ENCODE results near the gene PALD1. TPM values are rescaled to one million over a fixed set of nuclear protein-coding genes. Genes with fewer than 3 reads are reported as not detected.

Gene PALD1
- total RNA-seq, 4 donors from 2014 or later, result 1.4 to 5.2 (median 4.0) TPM

GRCh38 chr10:70544431-70545340 is 66.1 kb downstream of the PALD1 start:
- H3K4me3 ChIP-seq, result no peak overlapping the region
- WGBS, 2 donors (ENCODE audit: low coverage in 1 of 2), result 76% methylated on average over 12 of the region's 12 CpGs; no CpG with 5 or more reads in 1 of the 2 donors
- H3K27ac ChIP-seq, result no peak overlapping the region
- in situ Hi-C loops (cut with MboI; ENCODE audit: low pct_ligation_motif_present in 1 of 4, low pct_unique_long_range_greater_than_20kb in 1 of 4, low sequenced_read_pairs in 3 of 4) (loop anchor here (5.0 to 25.0 kb wide), 4 partner anchors 80 to 343 kb away; partner anchors contain the start of gene PCBD1 (in 1 of the 4)), intact Hi-C loops (cut with DNase I; ENCODE audit: low total_unique reads) (loop anchor here (5.0 kb wide), 2 partner anchors 82 to 213 kb away; no protein-coding TSS in a partner anchor)
- H3K36me3 ChIP-seq, result no peaks in the 10 kb centered on the region
- H3K4me1 ChIP-seq, result no peaks in the 10 kb centered on the region
- no peaks in the 10 kb centered on the region for H3K27me3 ChIP-seq
- no peak for DNase-seq
- no peaks in the 10 kb centered on the region for H3K9me3 ChIP-seq
- TF ChIP-seq EP300 (IDR thresholded peaks at IDR 0.05; ENCODE audit: low read depth), result no peak
- TF ChIP-seq POLR2AphosphoS5 (IDR thresholded peaks at IDR 0.05), result no peak
- TF ChIP-seq POLR2A (IDR thresholded peaks at IDR 0.05), result no peak
- TF ChIP-seq CTCF (IDR thresholded peaks at IDR 0.05), result no peak

- no peak overlapping the region for H3K27ac ChIP-seq
- no peaks in the 10 kb centered on the region for H3K4me1 ChIP-seq
- intact Hi-C loops (cut with DNase I; ENCODE audit: low total_unique reads), result loop anchor here (5.0 kb wide), 1 partner anchor 211 kb away; no protein-coding TSS in a partner anchor
- in situ Hi-C loops (cut with MboI; ENCODE audit: low pct_ligation_motif_present in 1 of 4, low pct_unique_long_range_greater_than_20kb in 1 of 4, low sequenced_read_pairs in 3 of 4), result loop anchor here in 3 of 4 donors (10.0 to 25.0 kb wide), 3 partner anchors 82 to 341 kb away; partner anchors contain the start of gene PCBD1 (in 1 of the 3)
- no peaks in the 10 kb centered on the region for H3K27me3 ChIP-seq
- H3K4me3 ChIP-seq, result no peak overlapping the region
- 33 to 34% methylated on average over 3 of the region's 3 CpGs for WGBS, 2 donors (ENCODE audit: low coverage in 1 of 2)
- no peaks in the 10 kb centered on the region for H3K36me3 ChIP-seq
- TF ChIP-seq POLR2AphosphoS5 (IDR thresholded peaks at IDR 0.05) (no peak), CTCF (IDR thresholded peaks at IDR 0.05) (no peak), POLR2A (IDR thresholded peaks at IDR 0.05) (no peak), EP300 (IDR thresholded peaks at IDR 0.05; ENCODE audit: low read depth) (no peak)
- no peak for DNase-seq
- no peaks in the 10 kb centered on the region for H3K9me3 ChIP-seq
These were observed 68.0 kb downstream of the PALD1 start for GRCh38 chr10:70546584-70546983.

DNA sequence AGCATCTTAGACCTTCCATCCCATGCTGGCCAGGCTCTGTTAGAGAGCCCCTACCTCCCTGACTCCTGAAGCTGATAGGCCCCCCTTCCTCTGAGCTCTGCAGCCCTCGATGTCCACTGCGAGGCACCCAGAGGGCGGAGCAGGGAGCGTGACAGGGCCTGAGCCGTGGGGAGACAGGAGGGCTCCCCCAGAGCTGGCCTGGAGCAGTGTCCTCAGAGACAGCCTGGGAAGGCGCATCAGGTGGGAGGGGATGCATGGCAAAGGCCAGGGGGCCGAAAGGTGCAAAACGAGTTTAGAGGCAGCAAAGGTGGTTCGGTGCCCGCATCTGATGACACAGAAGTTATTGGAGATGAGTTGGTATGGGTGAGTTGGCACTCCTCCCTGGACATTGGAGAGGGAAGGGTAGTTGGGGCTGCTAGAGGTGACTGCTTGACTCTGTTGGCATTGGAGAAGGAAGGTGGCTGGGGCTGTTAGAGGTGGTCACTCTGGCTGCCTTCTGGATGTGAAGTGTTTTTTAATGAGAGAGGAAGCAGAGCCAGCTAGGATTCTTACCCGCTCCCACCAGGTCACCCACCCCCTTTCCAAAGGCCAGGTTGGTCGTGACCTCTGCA is 70.9 kb downstream of the PALD1 start:
- Histone ChIP-seq H3K36me3 (no peaks in the 10 kb centered on the region), H3K27ac (no peak overlapping the region), H3K9me3 (no peaks in the 10 kb centered on the region), H3K27me3 (no peaks in the 10 kb centered on the region), H3K4me1 (no peaks in the 10 kb centered on the region), H3K4me3 (no peak overlapping the region)
- TF ChIP-seq POLR2A (IDR thresholded peaks at IDR 0.05), result no peak
- TF ChIP-seq EP300 (IDR thresholded peaks at IDR 0.05; ENCODE audit: low read depth), result no peak
- no peak for TF ChIP-seq CTCF (IDR thresholded peaks at IDR 0.05)
- TF ChIP-seq POLR2AphosphoS5 (IDR thresholded peaks at IDR 0.05), result no peak
- DNase-seq, result no peak
- intact Hi-C loops (cut with DNase I; ENCODE audit: low total_unique reads) (loop anchor here (5.0 kb wide), 1 partner anchor 208 kb away; no protein-coding TSS in a partner anchor), in situ Hi-C loops (cut with MboI; ENCODE audit: low pct_ligation_motif_present in 1 of 4, low pct_unique_long_range_greater_than_20kb in 1 of 4, low sequenced_read_pairs in 3 of 4) (loop anchor here in 3 of 4 donors (10.0 to 25.0 kb wide), 3 partner anchors 85 to 338 kb away; partner anchors contain the start of gene PCBD1 (in 1 of the 3))
- 83% methylated on average over 12 of the region's 12 CpGs; no CpG with 5 or more reads in 1 of the 2 donors for WGBS, 2 donors (ENCODE audit: low coverage in 1 of 2)
